Gastroesophageal sphincter (tissue), 3 donors: ENCODE measurements around the gene CHTF8.

Source experiments
- EP300 ChIP-seq: sonication (generic); formaldehyde crosslinking; IDR thresholded peaks from one replicate; pipeline ENCODE4 v1.6.1; 2017; ENCODE audit warnings: antibody characterized with exemption, mild to moderate bottlenecking
- POLR2AphosphoS5 ChIP-seq: sonication (generic); formaldehyde crosslinking; IDR thresholded peaks from one replicate; pipeline ENCODE4 v1.6.1; 2017; ENCODE audit warnings: antibody characterized with exemption
- TF ChIP-seq, protein P1 (sequence below), 4 experiments: fragments of 200-600 bp in 2 of 4; fragments of 450-650 bp in 2 of 4; sonication (generic) in 1 of 4; IDR thresholded peaks; one replicate each; pipeline ENCODE4 v1.5.1; 2017 to 2019; ENCODE audit warnings: antibody characterized with exemption in 4 of 4, mild to moderate bottlenecking in 2 of 4, moderate library complexity in 2 of 4

DNA sequence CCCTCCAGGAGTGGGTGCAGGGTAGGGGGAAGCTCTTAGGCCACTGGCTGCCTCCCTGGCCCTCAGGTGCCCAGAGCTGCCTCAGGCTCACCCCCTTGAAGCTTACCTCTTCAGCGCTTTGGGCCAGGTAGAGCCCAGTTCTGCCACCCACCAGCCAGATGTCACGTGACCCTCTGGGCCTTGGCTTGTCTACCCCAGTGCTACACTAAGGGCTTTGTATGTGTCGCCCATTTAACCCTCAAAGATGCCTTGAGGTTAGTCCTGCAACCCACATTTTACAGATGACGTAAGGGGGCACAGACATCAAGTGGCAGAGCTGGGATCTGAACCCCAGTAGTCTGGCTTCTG lies 23.5 kb downstream of the CHTF8 start:
- TF ChIP-seq, protein P1, sequence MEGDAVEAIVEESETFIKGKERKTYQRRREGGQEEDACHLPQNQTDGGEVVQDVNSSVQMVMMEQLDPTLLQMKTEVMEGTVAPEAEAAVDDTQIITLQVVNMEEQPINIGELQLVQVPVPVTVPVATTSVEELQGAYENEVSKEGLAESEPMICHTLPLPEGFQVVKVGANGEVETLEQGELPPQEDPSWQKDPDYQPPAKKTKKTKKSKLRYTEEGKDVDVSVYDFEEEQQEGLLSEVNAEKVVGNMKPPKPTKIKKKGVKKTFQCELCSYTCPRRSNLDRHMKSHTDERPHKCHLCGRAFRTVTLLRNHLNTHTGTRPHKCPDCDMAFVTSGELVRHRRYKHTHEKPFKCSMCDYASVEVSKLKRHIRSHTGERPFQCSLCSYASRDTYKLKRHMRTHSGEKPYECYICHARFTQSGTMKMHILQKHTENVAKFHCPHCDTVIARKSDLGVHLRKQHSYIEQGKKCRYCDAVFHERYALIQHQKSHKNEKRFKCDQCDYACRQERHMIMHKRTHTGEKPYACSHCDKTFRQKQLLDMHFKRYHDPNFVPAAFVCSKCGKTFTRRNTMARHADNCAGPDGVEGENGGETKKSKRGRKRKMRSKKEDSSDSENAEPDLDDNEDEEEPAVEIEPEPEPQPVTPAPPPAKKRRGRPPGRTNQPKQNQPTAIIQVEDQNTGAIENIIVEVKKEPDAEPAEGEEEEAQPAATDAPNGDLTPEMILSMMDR (IDR thresholded peaks at IDR 0.05) = no peak
- TF ChIP-seq EP300 = no peak
- no peak for TF ChIP-seq POLR2AphosphoS5
